IPS-20b (cell line): ENCODE data around the gene ESR2.
A peak's percentile ranks its signal among the peaks of the same experiment; 100 is the strongest.

ENCODE experiments used
- H3K27ac ChIP-seq: one replicate; pipeline ENCODE4 v1.5.1; 2013; ENCODE audit warnings: low read length
- H3K27me3 ChIP-seq: 2 replicates; pipeline ENCODE4 v1.6.1; 2013; ENCODE audit warnings: mild to moderate bottlenecking, low read length, inconsistent platforms; ENCODE audit not compliant: insufficient read depth
- H3K36me3 ChIP-seq: 2 replicates; pipeline ENCODE4 v1.6.1; 2013; ENCODE audit warnings: low read depth, mild to moderate bottlenecking, inconsistent platforms, low read length, moderate library complexity; ENCODE audit not compliant: insufficient read depth
- H3K4me1 ChIP-seq: 2 replicates; pipeline ENCODE4 v1.6.1; 2013; ENCODE audit warnings: mild to moderate bottlenecking, control low read depth, inconsistent platforms, low read length, moderate library complexity; ENCODE audit not compliant: insufficient read depth
- H3K4me3 ChIP-seq: 2 replicates; pipeline ENCODE4 v1.5.1; 2013; ENCODE audit warnings: mild to moderate bottlenecking, low read length, inconsistent platforms
- H3K9ac ChIP-seq: 2 replicates; pipeline ENCODE4 v1.6.1; 2013; ENCODE audit warnings: low read depth, mild to moderate bottlenecking, inconsistent platforms, low read length, moderate library complexity
- H3K9me3 ChIP-seq: 2 replicates; pipeline ENCODE4 v1.6.1; 2013; ENCODE audit warnings: mild to moderate bottlenecking, low read depth, low read length, inconsistent platforms; ENCODE audit not compliant: insufficient read depth

Gene ESR2

GRCh38 chr14:64298773-64299172, 4.6 kb upstream of the ESR2 start:
- no peak overlapping the region for H3K4me3 ChIP-seq
- no peaks in the 10 kb centered on the region for H3K36me3 ChIP-seq
- peaks cover 17% of the 10 kb centered on the region for H3K27me3 ChIP-seq

GRCh38 chr14:64296561-64296960, 2.4 kb upstream of the ESR2 start:
- H3K4me1 ChIP-seq: peaks cover 7% of the 10 kb centered on the region; the same call in 1 of the 2 replicates
- H3K9me3 ChIP-seq: no peaks in the 10 kb centered on the region
- no peak overlapping the region for H3K9ac ChIP-seq
- peaks cover 36% of the 10 kb centered on the region for H3K27me3 ChIP-seq
- H3K36me3 ChIP-seq: no peaks in the 10 kb centered on the region
- H3K27ac ChIP-seq: no peak overlapping the region
- H3K4me3 ChIP-seq: no peak overlapping the region

More at GRCh38 chr14:64298773-64299172, 4.6 kb upstream of the ESR2 start:
- Histone ChIP-seq H3K9ac (no peak overlapping the region), H3K27ac (no peak overlapping the region), H3K9me3 (no peaks in the 10 kb centered on the region), H3K4me1 (0 out of 2 replicates have a peak, but pooled peaks cover 4% of the 10 kb centered on the region)

GRCh38 chr14:64294672-64295413, 672 bp upstream of the ESR2 start:
- Histone ChIP-seq H3K4me3 (peak overlapping the region; percentile 76), H3K27me3 (peaks cover 36% of the 10 kb centered on the region), H3K9me3 (no peaks in the 10 kb centered on the region), H3K36me3 (no peaks in the 10 kb centered on the region), H3K9ac (no peak overlapping the region), H3K27ac (no peak overlapping the region), H3K4me1 (peaks cover 7% of the 10 kb centered on the region; the same call in 1 of the 2 replicates)

GRCh38 chr14:64292197-64292596, 2.0 kb downstream of the ESR2 start:
- no peak overlapping the region for H3K27ac ChIP-seq
- H3K36me3 ChIP-seq: no peaks in the 10 kb centered on the region
- peaks cover 7% of the 10 kb centered on the region; the same call in 1 of the 2 replicates for H3K4me1 ChIP-seq
- no peak overlapping the region for H3K9ac ChIP-seq
- H3K4me3 ChIP-seq: no peak overlapping the region
- peaks cover 36% of the 10 kb centered on the region for H3K27me3 ChIP-seq
- H3K9me3 ChIP-seq: no peaks in the 10 kb centered on the region

- peaks cover 27% of the 10 kb centered on the region for H3K27me3 ChIP-seq
- H3K4me3 ChIP-seq: no peak overlapping the region
- H3K4me1 ChIP-seq: peaks cover 5% of the 10 kb centered on the region; the same call in 1 of the 2 replicates
- H3K9me3 ChIP-seq: no peaks in the 10 kb centered on the region
- no peak overlapping the region for H3K27ac ChIP-seq
- no peak overlapping the region for H3K9ac ChIP-seq
- H3K36me3 ChIP-seq: no peaks in the 10 kb centered on the region
Observed at GRCh38 chr14:64289571-64289970, 4.6 kb downstream of the ESR2 start.

- peaks cover 7% of the 10 kb centered on the region; the same call in 1 of the 2 replicates for H3K4me1 ChIP-seq
- no peak overlapping the region for H3K4me3 ChIP-seq
- H3K27ac ChIP-seq: no peak overlapping the region
- H3K9me3 ChIP-seq: no peaks in the 10 kb centered on the region
- H3K27me3 ChIP-seq: no peaks in the 10 kb centered on the region
- H3K9ac ChIP-seq: no peak overlapping the region
- H3K36me3 ChIP-seq: no peaks in the 10 kb centered on the region
Observed at GRCh38 chr14:64281805-64282204, 12.4 kb downstream of the ESR2 start.

- Histone ChIP-seq H3K4me3 (no peak overlapping the region), H3K27ac (no peak overlapping the region), H3K9ac (no peak overlapping the region), H3K4me1 (peaks cover 7% of the 10 kb centered on the region; the same call in 1 of the 2 replicates), H3K36me3 (no peaks in the 10 kb centered on the region), H3K9me3 (no peaks in the 10 kb centered on the region), H3K27me3 (no peaks in the 10 kb centered on the region)
Observed at GRCh38 chr14:64279704-64280668, 14.2 kb downstream of the ESR2 start.

- Histone ChIP-seq H3K27ac (no peak overlapping the region), H3K9me3 (no peaks in the 10 kb centered on the region), H3K36me3 (no peaks in the 10 kb centered on the region)
Observed at GRCh38 chr14:64278458-64278857, 15.7 kb downstream of the ESR2 start.

GRCh38 chr14:64272019-64272418, 22.2 kb downstream of the ESR2 start:
- H3K27ac ChIP-seq: no peak overlapping the region
- no peak overlapping the region for H3K4me3 ChIP-seq
- H3K4me1 ChIP-seq: no peaks in the 10 kb centered on the region
- H3K36me3 ChIP-seq: no peaks in the 10 kb centered on the region
- no peaks in the 10 kb centered on the region for H3K9me3 ChIP-seq
- no peaks in the 10 kb centered on the region for H3K27me3 ChIP-seq
- no peak overlapping the region for H3K9ac ChIP-seq

More at GRCh38 chr14:64278458-64278857, 15.7 kb downstream of the ESR2 start:
- Histone ChIP-seq H3K4me1 (peaks cover 7% of the 10 kb centered on the region; the same call in 1 of the 2 replicates), H3K27me3 (no peaks in the 10 kb centered on the region), H3K4me3 (no peak overlapping the region), H3K9ac (no peak overlapping the region)

GRCh38 chr14:64266239-64266638, 27.9 kb downstream of the ESR2 start:
- no peaks in the 10 kb centered on the region for H3K27me3 ChIP-seq
- H3K9me3 ChIP-seq: no peaks in the 10 kb centered on the region
- H3K27ac ChIP-seq: no peak overlapping the region
- H3K36me3 ChIP-seq: no peaks in the 10 kb centered on the region
- H3K9ac ChIP-seq: no peak overlapping the region
- no peaks in the 10 kb centered on the region for H3K4me1 ChIP-seq
- H3K4me3 ChIP-seq: no peak overlapping the region

- Histone ChIP-seq H3K27me3 (no peaks in the 10 kb centered on the region), H3K9me3 (no peaks in the 10 kb centered on the region), H3K9ac (no peak overlapping the region), H3K4me3 (no peak overlapping the region), H3K27ac (no peak overlapping the region), H3K4me1 (no peaks in the 10 kb centered on the region), H3K36me3 (no peaks in the 10 kb centered on the region)
Observed at GRCh38 chr14:64265222-64265621, 28.9 kb downstream of the ESR2 start.
